Loucy (cell line): ENCODE data around the gene USP25.

ENCODE experiments used
- H2AFZ ChIP-seq: fragments of 200-600 bp; sonication (generic); 2 replicates; pipeline ENCODE4 v1.6.0; 2016; ENCODE audit warnings: antibody characterized with exemption, mild to moderate bottlenecking, low read length, moderate library complexity
- H3F3A ChIP-seq: fragments of 200-600 bp; 2 replicates; pipeline ENCODE4 v1.6.0; 2016; ENCODE audit warnings: antibody characterized with exemption, low read depth, mild to moderate bottlenecking
- H3K27me3 ChIP-seq: fragments of 200-600 bp; sonication (generic); 2 replicates; pipeline ENCODE4 v1.6.1; 2014; ENCODE audit warnings: low read length, mild to moderate bottlenecking; ENCODE audit not compliant: insufficient read depth, poor library complexity, severe bottlenecking
- H3K36me3 ChIP-seq: fragments of 200-600 bp; sonication (generic); 2 replicates; pipeline ENCODE4 v1.6.1; 2016; ENCODE audit warnings: low read length; ENCODE audit not compliant: insufficient read depth
- H3K4me1 ChIP-seq: fragments of 200-600 bp; sonication (generic); 2 replicates; pipeline ENCODE4 v1.5.1; 2014; ENCODE audit warnings: low read length, mild to moderate bottlenecking; ENCODE audit not compliant: insufficient read depth, poor library complexity, severe bottlenecking
- H3K4me2 ChIP-seq: fragments of 200-600 bp; sonication (generic); 2 replicates; pipeline ENCODE4 v1.6.0; 2014; ENCODE audit warnings: antibody characterized with exemption, low read length, low read depth, mild to moderate bottlenecking; ENCODE audit not compliant: poor library complexity, severe bottlenecking
- H3K4me3 ChIP-seq: fragments of 200-600 bp; sonication (generic); 2 replicates; pipeline ENCODE4 v1.5.1; 2014; ENCODE audit warnings: low read length, mild to moderate bottlenecking, mixed read lengths; ENCODE audit not compliant: poor library complexity, severe bottlenecking
- H3K79me2 ChIP-seq: fragments of 200-600 bp; sonication (generic); 2 replicates; pipeline ENCODE4 v1.6.1; 2014; ENCODE audit warnings: low read length; ENCODE audit not compliant: insufficient read depth
- H3K9ac ChIP-seq: fragments of 200-600 bp; sonication (generic); 2 replicates; pipeline ENCODE4 v1.6.0; 2014; ENCODE audit warnings: mild to moderate bottlenecking, low read depth, low read length, moderate library complexity; ENCODE audit not compliant: poor library complexity, severe bottlenecking
- H3K9me2 ChIP-seq: fragments of 200-600 bp; sonication (generic); replicated peaks from 2 replicates; pipeline ENCODE4 v1.6.1; 2016; ENCODE audit warnings: low read depth, low read length, mixed read lengths
- H3K9me3 ChIP-seq: fragments of 200-600 bp; sonication (generic); 2 replicates; pipeline ENCODE4 v1.6.1; 2014; ENCODE audit warnings: mild to moderate bottlenecking, antibody characterized with exemption, low read length, low read depth; ENCODE audit not compliant: insufficient read depth
- H4K20me1 ChIP-seq: fragments of 200-600 bp; sonication (generic); 2 replicates; pipeline ENCODE4 v1.6.0; 2014; ENCODE audit warnings: antibody characterized with exemption, low read length, mild to moderate bottlenecking; ENCODE audit not compliant: insufficient read depth, poor library complexity, severe bottlenecking
- CTCF ChIP-seq: fragments of 200-600 bp; sonication (generic); conservative IDR thresholded peaks from 2 replicates; pipeline ENCODE4 v1.5.1; 2014; ENCODE audit warnings: mild to moderate bottlenecking, antibody characterized with exemption, low read length
- EZH2phosphoT487 ChIP-seq: fragments of 200-600 bp; IDR thresholded peaks from 2 replicates; pipeline ENCODE4 v1.6.1; 2018; ENCODE audit warnings: antibody characterized with exemption, mild to moderate bottlenecking, moderate library complexity, borderline replicate concordance

Gene USP25

GRCh38 chr21:15857740-15858139 is 128.0 kb downstream of the USP25 start:
- TF ChIP-seq EZH2phosphoT487 (no peak), CTCF (no peak)
- no peak overlapping the region for H3K4me3 ChIP-seq
- no peak overlapping the region for H3K9ac ChIP-seq
- H3K4me2 ChIP-seq = no peak overlapping the region
- H3K9me2 ChIP-seq = no peaks in the 10 kb centered on the region
- no peaks in the 10 kb centered on the region for H3K9me3 ChIP-seq
- H3K27me3 ChIP-seq = no peaks in the 10 kb centered on the region
- H2AFZ ChIP-seq = no peak overlapping the region
- H3K36me3 ChIP-seq = no peaks in the 10 kb centered on the region
- no peaks in the 10 kb centered on the region for H3K79me2 ChIP-seq
- H3F3A ChIP-seq = no peaks in the 10 kb centered on the region
- H3K4me1 ChIP-seq = no peaks in the 10 kb centered on the region
- no peaks in the 10 kb centered on the region for H4K20me1 ChIP-seq

GRCh38 chr21:15860541-15860940 is 130.8 kb downstream of the USP25 start:
- no peak overlapping the region for H2AFZ ChIP-seq
- no peaks in the 10 kb centered on the region for H3K79me2 ChIP-seq
- H3F3A ChIP-seq = no peaks in the 10 kb centered on the region
- no peaks in the 10 kb centered on the region for H3K9me3 ChIP-seq
- TF ChIP-seq CTCF = no peak
- TF ChIP-seq EZH2phosphoT487 = no peak
- no peaks in the 10 kb centered on the region for H4K20me1 ChIP-seq
- no peaks in the 10 kb centered on the region for H3K9me2 ChIP-seq
- no peaks in the 10 kb centered on the region for H3K36me3 ChIP-seq
- no peaks in the 10 kb centered on the region for H3K4me1 ChIP-seq
- H3K4me3 ChIP-seq = no peak overlapping the region
- H3K9ac ChIP-seq = no peak overlapping the region
- H3K27me3 ChIP-seq = no peaks in the 10 kb centered on the region
- no peak overlapping the region for H3K4me2 ChIP-seq

GRCh38 chr21:15868940-15869339 is 139.2 kb downstream of the USP25 start:
- no peak overlapping the region for H2AFZ ChIP-seq
- no peak overlapping the region for H3K4me3 ChIP-seq
- H3F3A ChIP-seq = no peaks in the 10 kb centered on the region
- no peaks in the 10 kb centered on the region for H3K9me3 ChIP-seq
- H4K20me1 ChIP-seq = no peaks in the 10 kb centered on the region
- H3K36me3 ChIP-seq = peaks cover 6% of the 10 kb centered on the region
- H3K4me1 ChIP-seq = no peaks in the 10 kb centered on the region
- no peak for TF ChIP-seq CTCF
- TF ChIP-seq EZH2phosphoT487 = no peak
- H3K79me2 ChIP-seq = no peaks in the 10 kb centered on the region
- H3K27me3 ChIP-seq = no peaks in the 10 kb centered on the region
- H3K4me2 ChIP-seq = no peak overlapping the region
- H3K9ac ChIP-seq = no peak overlapping the region
- no peaks in the 10 kb centered on the region for H3K9me2 ChIP-seq
